ENCODE results near the gene MYO1D.

DNA sequence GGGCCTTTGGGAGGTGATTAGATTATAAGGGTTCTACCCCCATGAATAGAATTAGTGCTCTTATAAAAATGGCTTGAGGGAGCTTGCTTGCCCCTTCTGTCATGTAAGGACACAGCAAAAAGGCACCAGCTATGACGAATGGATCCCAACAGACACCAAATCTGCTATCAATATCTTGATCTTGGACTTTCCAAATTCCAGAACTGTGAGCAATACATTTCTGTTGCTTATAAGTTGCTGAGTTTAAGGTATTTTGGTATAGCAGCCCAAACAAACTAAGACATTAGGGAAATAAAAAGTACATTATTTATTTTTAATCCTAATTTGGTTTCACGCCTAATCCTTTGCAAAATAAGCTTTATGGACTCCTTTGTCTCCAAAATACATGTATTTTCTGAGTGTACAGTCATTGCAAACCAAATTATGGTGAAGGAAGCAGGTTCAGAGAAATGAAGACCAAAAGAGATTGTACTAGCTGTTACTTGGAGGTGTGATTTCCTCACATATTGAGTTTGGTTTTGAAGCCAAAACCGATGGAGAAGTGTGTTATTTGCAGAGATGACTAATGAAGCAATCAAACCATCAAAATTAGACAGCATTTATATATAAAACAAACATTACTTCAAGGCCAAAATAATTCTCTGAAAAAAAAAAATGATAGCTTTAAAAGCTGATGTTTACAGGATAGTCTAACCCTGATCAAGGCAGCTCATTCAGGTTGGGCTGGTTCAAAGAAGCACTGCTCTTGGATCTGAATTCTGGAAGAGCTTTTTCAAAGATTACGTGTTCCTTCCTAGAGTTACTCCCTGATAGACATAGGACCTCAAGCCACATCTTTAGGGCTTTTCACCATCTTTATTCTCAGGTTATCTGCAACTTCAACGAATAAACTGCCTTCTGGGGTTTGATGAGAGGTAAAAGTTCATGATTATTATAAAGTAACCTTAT is 71.6 kb downstream of the MYO1D start:
- TF ChIP-seq, protein P1, sequence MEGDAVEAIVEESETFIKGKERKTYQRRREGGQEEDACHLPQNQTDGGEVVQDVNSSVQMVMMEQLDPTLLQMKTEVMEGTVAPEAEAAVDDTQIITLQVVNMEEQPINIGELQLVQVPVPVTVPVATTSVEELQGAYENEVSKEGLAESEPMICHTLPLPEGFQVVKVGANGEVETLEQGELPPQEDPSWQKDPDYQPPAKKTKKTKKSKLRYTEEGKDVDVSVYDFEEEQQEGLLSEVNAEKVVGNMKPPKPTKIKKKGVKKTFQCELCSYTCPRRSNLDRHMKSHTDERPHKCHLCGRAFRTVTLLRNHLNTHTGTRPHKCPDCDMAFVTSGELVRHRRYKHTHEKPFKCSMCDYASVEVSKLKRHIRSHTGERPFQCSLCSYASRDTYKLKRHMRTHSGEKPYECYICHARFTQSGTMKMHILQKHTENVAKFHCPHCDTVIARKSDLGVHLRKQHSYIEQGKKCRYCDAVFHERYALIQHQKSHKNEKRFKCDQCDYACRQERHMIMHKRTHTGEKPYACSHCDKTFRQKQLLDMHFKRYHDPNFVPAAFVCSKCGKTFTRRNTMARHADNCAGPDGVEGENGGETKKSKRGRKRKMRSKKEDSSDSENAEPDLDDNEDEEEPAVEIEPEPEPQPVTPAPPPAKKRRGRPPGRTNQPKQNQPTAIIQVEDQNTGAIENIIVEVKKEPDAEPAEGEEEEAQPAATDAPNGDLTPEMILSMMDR (IDR thresholded peaks at IDR 0.05) = no peak
- TF ChIP-seq POLR2A (IDR thresholded peaks at IDR 0.05) = no peak
- TF ChIP-seq EP300 (IDR thresholded peaks at IDR 0.05) = no peak

Measured in suprapubic skin (tissue), 3 donors.